Vagina (tissue), 2 donors: Measurements from ENCODE around the gene ZSWIM1.

Experiments used
- CTCF ChIP-seq, 3 experiments: fragments of 450-650 bp in 2 of 3; fragments of 200-600 bp in 1 of 3; sonication (generic) in 1 of 3; IDR thresholded peaks; one replicate each; pipeline ENCODE4 v1.5.1; 2017 to 2019; ENCODE audit warnings: antibody characterized with exemption in 3 of 3, mild to moderate bottlenecking in 2 of 3, moderate library complexity in 2 of 3
- POLR2A ChIP-seq, 2 donors: fragments of 450-650 bp; IDR thresholded peaks; one replicate each; pipeline ENCODE4 v1.6.1; 2017; ENCODE audit warnings: antibody characterized with exemption in 2 of 2, mild to moderate bottlenecking in 2 of 2, moderate library complexity in 2 of 2
- POLR2AphosphoS5 ChIP-seq, 2 donors: sonication (generic); formaldehyde crosslinking; IDR thresholded peaks; one replicate each; pipeline ENCODE4 v1.9.0; 2017; ENCODE audit warnings: antibody characterized with exemption in 2 of 2, mild to moderate bottlenecking in 2 of 2, low read depth in 1 of 2; ENCODE audit not compliant: insufficient read depth in 1 of 2

GRCh38 chr20:45872626-45873025, 8.4 kb upstream of the ZSWIM1 start:
- no peak for TF ChIP-seq CTCF (IDR thresholded peaks at IDR 0.05)
- TF ChIP-seq POLR2A (IDR thresholded peaks at IDR 0.05), result no peak
- TF ChIP-seq POLR2AphosphoS5 (IDR thresholded peaks at IDR 0.05; ENCODE audit: insufficient read depth in 1 of 2, low read depth in 1 of 2), result no peak
